Peyer's patch (tissue), 4 donors: ENCODE measurements around the gene FAM131A.

Source experiments
- POLR2A ChIP-seq, 2 donors: fragments of 450-650 bp; IDR thresholded peaks; one replicate each; pipeline ENCODE4 v1.5.1; 2017; ENCODE audit warnings: antibody characterized with exemption in 2 of 2, mild to moderate bottlenecking in 2 of 2, moderate library complexity in 2 of 2
- TF ChIP-seq, protein P1 (sequence below), 6 experiments: fragments of 450-650 bp in 4 of 6; fragments of 200-600 bp in 2 of 6; sonication (generic) in 1 of 6; IDR thresholded peaks; one replicate each; pipeline ENCODE4 v1.5.1; 2017 to 2019; ENCODE audit warnings: antibody characterized with exemption in 6 of 6, mild to moderate bottlenecking in 3 of 6, moderate library complexity in 1 of 6

GRCh38 chr3:184291738-184292445 is 45.5 kb upstream of the FAM131A start:
- TF ChIP-seq, protein P1, sequence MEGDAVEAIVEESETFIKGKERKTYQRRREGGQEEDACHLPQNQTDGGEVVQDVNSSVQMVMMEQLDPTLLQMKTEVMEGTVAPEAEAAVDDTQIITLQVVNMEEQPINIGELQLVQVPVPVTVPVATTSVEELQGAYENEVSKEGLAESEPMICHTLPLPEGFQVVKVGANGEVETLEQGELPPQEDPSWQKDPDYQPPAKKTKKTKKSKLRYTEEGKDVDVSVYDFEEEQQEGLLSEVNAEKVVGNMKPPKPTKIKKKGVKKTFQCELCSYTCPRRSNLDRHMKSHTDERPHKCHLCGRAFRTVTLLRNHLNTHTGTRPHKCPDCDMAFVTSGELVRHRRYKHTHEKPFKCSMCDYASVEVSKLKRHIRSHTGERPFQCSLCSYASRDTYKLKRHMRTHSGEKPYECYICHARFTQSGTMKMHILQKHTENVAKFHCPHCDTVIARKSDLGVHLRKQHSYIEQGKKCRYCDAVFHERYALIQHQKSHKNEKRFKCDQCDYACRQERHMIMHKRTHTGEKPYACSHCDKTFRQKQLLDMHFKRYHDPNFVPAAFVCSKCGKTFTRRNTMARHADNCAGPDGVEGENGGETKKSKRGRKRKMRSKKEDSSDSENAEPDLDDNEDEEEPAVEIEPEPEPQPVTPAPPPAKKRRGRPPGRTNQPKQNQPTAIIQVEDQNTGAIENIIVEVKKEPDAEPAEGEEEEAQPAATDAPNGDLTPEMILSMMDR (IDR thresholded peaks at IDR 0.05), result no peak
- no peak for TF ChIP-seq POLR2A (IDR thresholded peaks at IDR 0.05)
